Esophagus muscularis mucosa (tissue), 4 donors: ENCODE measurements around the gene TUBB. TPM values are rescaled to one million over a fixed set of nuclear protein-coding genes. Genes with fewer than 3 reads are reported as not detected.
A peak's percentile ranks its signal among the peaks of the same experiment; 100 is the strongest.
"Not testable (repeated sequence)": the region's sequence is repeated elsewhere in the genome, so short reads cannot be mapped to it uniquely, and the experiment has no call there.

Experiments used
- DNase-seq: peaks from one replicate; pipeline ENCODE4 v3.0.0-alpha.2; 2017; ENCODE audit errors: extremely low spot score
- H3K27ac ChIP-seq, 4 donors: fragments of 200-600 bp; sonication (generic); replicated peaks in 1 of 4; 1 replicate in 3 of 4; 2 replicates in 1 of 4; pipeline ENCODE4 v1.5.1; 2016 to 2019; ENCODE audit warnings: mild to moderate bottlenecking in 1 of 4
- H3K27me3 ChIP-seq, 4 donors: fragments of 200-600 bp; sonication (generic); one replicate each; pipeline versions ENCODE4 v1.5.1 to v1.6.0; 2016 to 2019
- H3K36me3 ChIP-seq, 4 donors: fragments of 200-600 bp; sonication (generic); one replicate each; pipeline ENCODE4 v1.5.1; 2016 to 2019
- H3K4me1 ChIP-seq, 4 donors: fragments of 200-600 bp; sonication (generic); one replicate each; pipeline ENCODE4 v1.5.1; 2016 to 2019
- H3K4me3 ChIP-seq, 4 donors: fragments of 200-600 bp; sonication (generic); 1 replicate in 2 of 4; 2 replicates in 2 of 4; pipeline ENCODE4 v1.5.1; 2016 to 2019; ENCODE audit warnings: mild to moderate bottlenecking in 4 of 4, moderate library complexity in 1 of 4
- H3K9me3 ChIP-seq, 4 donors: fragments of 200-600 bp; sonication (generic); 1 replicate in 3 of 4; 2 replicates in 1 of 4; pipeline ENCODE4 v1.5.1; 2016 to 2019
- EP300 ChIP-seq: sonication (generic); formaldehyde crosslinking; IDR thresholded peaks from one replicate; pipeline ENCODE4 v1.6.1; 2017; ENCODE audit warnings: antibody characterized with exemption
- POLR2A ChIP-seq: fragments of 450-650 bp; IDR thresholded peaks from one replicate; pipeline ENCODE4 v1.6.1; 2017; ENCODE audit warnings: antibody characterized with exemption, moderate library complexity, mild to moderate bottlenecking, low read depth
- POLR2AphosphoS5 ChIP-seq, 2 donors: sonication (generic); formaldehyde crosslinking; IDR thresholded peaks; one replicate each; pipeline ENCODE4 v1.6.1; 2017; ENCODE audit warnings: antibody characterized with exemption in 2 of 2
- WGBS: methylation state at CpG from one replicate; pipeline ENCODE4 v1.1.5; 2018; 5-methylcytosine and 5-hydroxymethylcytosine counted together
- intact Hi-C: fragments of 100-400 bp; cut with DNase I; formaldehyde crosslinking; loops from one replicate; pipeline ENCODE4 v1.15.1; 2023
- total RNA-seq, 4 donors: library from RNA; depleted of rRNA; stranded (reverse); fragments of >200 nt; gene quantifications; one replicate each; pipeline versions ENCODE4 v1.1.0 to v1.2.1, GENCODE V29; 2016
- TF ChIP-seq, protein P1 (sequence below), 3 experiments: fragments of 200-600 bp in 2 of 3; fragments of 450-650 bp in 1 of 3; sonication (generic) in 2 of 3; IDR thresholded peaks; one replicate each; pipeline ENCODE4 v1.5.1; 2017 to 2019; ENCODE audit warnings: antibody characterized with exemption in 3 of 3, mild to moderate bottlenecking in 2 of 3, moderate library complexity in 1 of 3

Gene TUBB
- total RNA-seq, 4 donors from 2014 or later = 208 to 398 (median 272) TPM

DNA sequence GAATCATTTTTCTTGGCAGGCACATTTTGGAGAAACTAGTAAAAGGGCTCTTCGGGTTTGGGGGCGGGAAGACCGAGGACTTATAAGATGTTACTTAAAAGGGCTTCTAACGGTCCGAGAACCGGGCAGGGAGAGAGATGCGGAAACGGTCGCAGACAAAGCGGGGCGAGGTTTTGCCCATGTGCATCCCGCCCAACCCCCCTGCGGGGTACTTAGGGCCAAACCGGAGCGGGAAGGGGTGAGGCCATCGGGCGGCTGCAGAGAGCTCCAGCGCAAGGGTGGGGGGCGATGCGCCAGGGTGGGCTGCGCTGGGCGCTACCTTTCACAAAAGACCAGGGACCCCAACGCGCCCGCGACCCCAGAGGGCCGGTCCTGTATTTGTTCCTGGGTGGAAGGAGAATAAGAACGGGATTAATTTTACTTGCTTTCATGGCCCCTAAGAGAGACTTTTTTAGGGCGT lies 616 bp downstream of the TUBB start:
- no peak for DNase-seq
- Histone ChIP-seq H3K4me3 (peak overlapping the region; percentile 82 to 93 (median 86)), H3K27ac (peak overlapping the region; percentile 94 to 98 (median 97)), H3K36me3 (peaks cover 15 to 39% (median 34%) of the 10 kb centered on the region in 4 donors), H3K27me3 (no peaks in the 10 kb centered on the region), H3K4me1 (peaks cover 53 to 77% (median 70%) of the 10 kb centered on the region in 4 donors), H3K9me3 (no peaks in the 10 kb centered on the region)
- under 1% methylated on average over 27 of the region's 29 CpGs for WGBS
- peak in 1 of 2 donors; percentile 66 for TF ChIP-seq POLR2AphosphoS5 (IDR thresholded peaks at IDR 0.05)
- no peak for TF ChIP-seq POLR2A
- intact Hi-C loops = loop anchor here (2.0 kb wide), 1 partner anchor 104 kb away; the partner anchor contains the start of genes MRPS18B and PPP1R10

DNA sequence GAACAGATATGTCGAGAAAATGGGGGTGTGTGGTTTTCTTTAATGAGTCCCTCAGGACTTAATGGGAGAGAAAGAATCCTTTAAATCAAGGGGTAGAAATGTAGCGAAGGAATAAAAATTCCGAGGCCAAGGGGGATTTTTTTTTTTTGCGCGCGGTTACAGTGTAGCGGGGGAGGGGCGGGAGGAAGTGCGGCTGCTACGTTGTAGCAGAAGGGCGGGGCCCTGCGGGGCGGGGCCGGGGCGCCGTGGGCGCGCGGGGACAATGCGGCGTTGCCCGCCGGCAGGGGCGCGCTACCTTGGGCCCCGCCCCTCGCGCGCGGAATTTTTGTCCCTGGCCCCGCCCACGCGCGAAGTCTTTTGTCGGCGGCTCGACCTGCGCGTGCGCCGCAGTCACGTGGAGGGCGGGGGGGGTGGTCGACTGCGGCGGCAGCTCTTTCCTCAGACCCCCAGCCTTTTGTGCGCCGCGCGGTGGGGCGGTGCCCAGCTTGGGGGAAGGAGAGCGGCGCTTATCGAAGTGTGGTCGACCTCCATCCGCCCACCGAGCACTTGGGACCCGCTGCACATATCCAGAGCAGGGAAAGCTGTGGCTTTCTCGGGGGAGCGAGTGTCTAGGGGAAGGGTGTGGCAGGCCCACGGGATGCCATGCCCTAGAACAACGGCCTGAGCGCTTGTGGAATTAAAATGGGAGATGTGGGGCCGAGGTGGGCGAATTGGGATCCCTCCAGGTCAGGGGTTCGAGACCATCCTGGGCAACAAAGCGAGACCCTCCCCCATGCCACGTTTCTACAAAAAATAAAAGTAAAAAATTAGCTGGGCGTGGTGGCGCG lies 1.3 kb downstream of the TUBB start:
- TF ChIP-seq EP300 = no peak
- TF ChIP-seq, protein P1, sequence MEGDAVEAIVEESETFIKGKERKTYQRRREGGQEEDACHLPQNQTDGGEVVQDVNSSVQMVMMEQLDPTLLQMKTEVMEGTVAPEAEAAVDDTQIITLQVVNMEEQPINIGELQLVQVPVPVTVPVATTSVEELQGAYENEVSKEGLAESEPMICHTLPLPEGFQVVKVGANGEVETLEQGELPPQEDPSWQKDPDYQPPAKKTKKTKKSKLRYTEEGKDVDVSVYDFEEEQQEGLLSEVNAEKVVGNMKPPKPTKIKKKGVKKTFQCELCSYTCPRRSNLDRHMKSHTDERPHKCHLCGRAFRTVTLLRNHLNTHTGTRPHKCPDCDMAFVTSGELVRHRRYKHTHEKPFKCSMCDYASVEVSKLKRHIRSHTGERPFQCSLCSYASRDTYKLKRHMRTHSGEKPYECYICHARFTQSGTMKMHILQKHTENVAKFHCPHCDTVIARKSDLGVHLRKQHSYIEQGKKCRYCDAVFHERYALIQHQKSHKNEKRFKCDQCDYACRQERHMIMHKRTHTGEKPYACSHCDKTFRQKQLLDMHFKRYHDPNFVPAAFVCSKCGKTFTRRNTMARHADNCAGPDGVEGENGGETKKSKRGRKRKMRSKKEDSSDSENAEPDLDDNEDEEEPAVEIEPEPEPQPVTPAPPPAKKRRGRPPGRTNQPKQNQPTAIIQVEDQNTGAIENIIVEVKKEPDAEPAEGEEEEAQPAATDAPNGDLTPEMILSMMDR (IDR thresholded peaks at IDR 0.05) = peak; percentile 33 to 66 (median 39)
- peak; percentile 73 to 85 for TF ChIP-seq POLR2AphosphoS5 (IDR thresholded peaks at IDR 0.05)
- TF ChIP-seq POLR2A = no peak
- H3K4me3 ChIP-seq = peak overlapping the region; percentile 82 to 93 (median 86)
- H3K4me1 ChIP-seq = peaks cover 50 to 77% (median 68%) of the 10 kb centered on the region in 4 donors
- no peaks in the 10 kb centered on the region for H3K27me3 ChIP-seq
- no peaks in the 10 kb centered on the region for H3K9me3 ChIP-seq
- intact Hi-C loops = loop anchor here (1.0 to 2.0 kb wide), 2 partner anchors 41 to 105 kb away; partner anchors contain the start of genes MRPS18B and PPP1R10
- peaks cover 15 to 44% (median 39%) of the 10 kb centered on the region in 4 donors for H3K36me3 ChIP-seq
- H3K27ac ChIP-seq = peak overlapping the region; percentile 94 to 98 (median 97)
- WGBS = 1% methylated on average over 45 of the region's 71 CpGs
- peak; percentile 97 for DNase-seq

DNA sequence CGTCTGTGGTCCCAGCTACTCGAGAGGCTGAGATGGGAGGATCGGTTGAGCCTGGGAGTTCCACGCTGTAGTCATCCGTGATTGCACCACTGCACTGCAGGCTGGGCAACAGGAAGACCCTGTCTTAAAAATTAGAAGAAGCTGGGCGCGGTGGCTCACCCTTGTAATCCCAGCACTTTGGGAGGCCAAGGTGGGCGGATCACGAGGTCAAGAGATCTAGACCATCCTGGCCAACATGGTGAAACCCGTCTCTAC lies 1.8 kb downstream of the TUBB start:
- Histone ChIP-seq H3K36me3 (peaks cover 15 to 49% (median 43%) of the 10 kb centered on the region in 4 donors), H3K27ac (peak overlapping the region; percentile 94 to 98 (median 97)), H3K4me1 (peaks cover 47 to 75% (median 64%) of the 10 kb centered on the region in 4 donors), H3K4me3 (peak overlapping the region; percentile 82 to 93 (median 86))
- DNase-seq, H3K9me3 ChIP-seq, H3K27me3 ChIP-seq: not testable (repeated sequence)
- WGBS = 8% methylated on average over 7 of the region's 10 CpGs
- intact Hi-C loops = loop anchor here (1.0 kb wide), 1 partner anchor 42 kb away; no protein-coding TSS in a partner anchor

DNA sequence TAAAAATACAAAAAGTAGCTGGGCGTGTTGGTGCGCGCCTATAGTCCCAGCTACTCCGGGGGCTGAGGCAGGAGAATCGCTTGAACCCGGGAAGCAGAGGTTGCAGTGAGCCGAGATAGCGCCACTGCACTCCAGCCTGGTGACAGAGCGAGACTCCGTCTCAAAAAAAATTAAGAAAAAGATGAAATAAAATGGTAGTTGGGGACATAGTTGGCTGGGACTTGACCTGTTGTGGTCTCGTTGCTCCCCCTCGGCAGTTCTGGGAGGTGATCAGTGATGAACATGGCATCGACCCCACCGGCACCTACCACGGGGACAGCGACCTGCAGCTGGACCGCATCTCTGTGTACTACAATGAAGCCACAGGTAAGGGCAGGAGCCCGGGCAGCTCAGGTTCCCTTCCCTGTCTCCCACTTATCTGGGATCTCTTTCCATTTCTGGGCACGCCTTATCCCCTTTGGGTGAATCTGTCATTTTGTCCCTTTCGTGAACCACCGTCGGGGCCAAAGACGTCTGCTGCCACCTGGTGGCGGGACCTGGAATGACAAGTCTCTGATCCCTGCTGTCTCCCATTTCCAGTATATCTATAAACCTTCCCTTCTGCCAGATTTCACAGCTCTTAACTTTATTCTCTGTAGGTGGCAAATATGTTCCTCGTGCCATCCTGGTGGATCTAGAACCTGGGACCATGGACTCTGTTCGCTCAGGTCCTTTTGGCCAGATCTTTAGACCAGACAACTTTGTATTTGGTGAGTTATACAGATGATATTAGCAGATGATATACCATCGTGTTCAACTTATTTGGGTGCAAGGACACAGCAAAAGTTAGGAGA lies 2.3 kb downstream of the TUBB start:
- Histone ChIP-seq H3K4me3 (peak overlapping the region; percentile 82 to 93 (median 86)), H3K27ac (peak overlapping the region; percentile 94 to 98 (median 97)), H3K9me3 (no peaks in the 10 kb centered on the region), H3K36me3 (peaks cover 15 to 54% (median 49%) of the 10 kb centered on the region in 4 donors), H3K4me1 (peaks cover 47 to 80% (median 65%) of the 10 kb centered on the region in 4 donors), H3K27me3 (no peaks in the 10 kb centered on the region)
- TF ChIP-seq EP300 = no peak
- TF ChIP-seq, protein P1 (IDR thresholded peaks at IDR 0.05) = peak; percentile 98 to 99 (median 99)
- TF ChIP-seq POLR2AphosphoS5 (IDR thresholded peaks at IDR 0.05) = peak; percentile 52 to 69
- 14% methylated on average over 27 of the region's 27 CpGs for WGBS
- DNase-seq = peak; percentile 97
- intact Hi-C loops = loop anchor here (1.0 kb wide), 1 partner anchor 42 kb away; no protein-coding TSS in a partner anchor

DNA sequence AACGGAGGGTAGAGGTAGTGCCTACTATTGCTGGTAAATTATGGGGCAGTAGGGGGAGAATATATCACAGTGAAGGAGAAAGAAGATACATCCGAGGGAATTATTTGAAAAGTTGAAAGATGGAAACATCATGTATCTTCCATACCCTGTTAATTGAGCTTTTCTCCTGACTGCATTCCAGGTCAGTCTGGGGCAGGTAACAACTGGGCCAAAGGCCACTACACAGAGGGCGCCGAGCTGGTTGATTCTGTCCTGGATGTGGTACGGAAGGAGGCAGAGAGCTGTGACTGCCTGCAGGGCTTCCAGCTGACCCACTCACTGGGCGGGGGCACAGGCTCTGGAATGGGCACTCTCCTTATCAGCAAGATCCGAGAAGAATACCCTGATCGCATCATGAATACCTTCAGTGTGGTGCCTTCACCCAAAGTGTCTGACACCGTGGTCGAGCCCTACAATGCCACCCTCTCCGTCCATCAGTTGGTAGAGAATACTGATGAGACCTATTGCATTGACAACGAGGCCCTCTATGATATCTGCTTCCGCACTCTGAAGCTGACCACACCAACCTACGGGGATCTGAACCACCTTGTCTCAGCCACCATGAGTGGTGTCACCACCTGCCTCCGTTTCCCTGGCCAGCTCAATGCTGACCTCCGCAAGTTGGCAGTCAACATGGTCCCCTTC lies 3.1 kb downstream of the TUBB start:
- H3K27me3 ChIP-seq, H3K4me3 ChIP-seq, DNase-seq, intact Hi-C loops, H3K9me3 ChIP-seq: not testable (repeated sequence)
- 59% methylated on average over 10 of the region's 16 CpGs for WGBS
- Histone ChIP-seq H3K4me1 (peaks cover 41 to 81% (median 62%) of the 10 kb centered on the region in 4 donors), H3K36me3 (peaks cover 15 to 62% (median 57%) of the 10 kb centered on the region in 4 donors), H3K27ac (peak overlapping the region in 2 of 4 donors; percentile 96 to 98)

DNA sequence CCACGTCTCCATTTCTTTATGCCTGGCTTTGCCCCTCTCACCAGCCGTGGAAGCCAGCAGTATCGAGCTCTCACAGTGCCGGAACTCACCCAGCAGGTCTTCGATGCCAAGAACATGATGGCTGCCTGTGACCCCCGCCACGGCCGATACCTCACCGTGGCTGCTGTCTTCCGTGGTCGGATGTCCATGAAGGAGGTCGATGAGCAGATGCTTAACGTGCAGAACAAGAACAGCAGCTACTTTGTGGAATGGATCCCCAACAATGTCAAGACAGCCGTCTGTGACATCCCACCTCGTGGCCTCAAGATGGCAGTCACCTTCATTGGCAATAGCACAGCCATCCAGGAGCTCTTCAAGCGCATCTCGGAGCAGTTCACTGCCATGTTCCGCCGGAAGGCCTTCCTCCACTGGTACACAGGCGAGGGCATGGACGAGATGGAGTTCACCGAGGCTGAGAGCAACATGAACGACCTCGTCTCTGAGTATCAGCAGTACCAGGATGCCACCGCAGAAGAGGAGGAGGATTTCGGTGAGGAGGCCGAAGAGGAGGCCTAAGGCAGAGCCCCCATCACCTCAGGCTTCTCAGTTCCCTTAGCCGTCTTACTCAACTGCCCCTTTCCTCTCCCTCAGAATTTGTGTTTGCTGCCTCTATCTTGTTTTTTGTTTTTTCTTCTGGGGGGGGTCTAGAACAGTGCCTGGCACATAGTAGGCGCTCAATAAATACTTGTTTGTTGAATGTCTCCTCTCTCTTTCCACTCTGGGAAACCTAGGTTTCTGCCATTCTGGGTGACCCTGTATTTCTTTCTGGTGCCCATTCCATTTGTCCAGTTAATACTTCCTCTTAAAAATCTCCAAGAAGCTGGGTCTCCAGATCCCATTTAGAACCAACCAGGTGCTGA lies 3.9 kb downstream of the TUBB start:
- H3K9me3 ChIP-seq, DNase-seq, H3K4me3 ChIP-seq, H3K27me3 ChIP-seq, intact Hi-C loops: not testable (repeated sequence)
- peaks cover 36 to 76% (median 57%) of the 10 kb centered on the region in 4 donors for H3K4me1 ChIP-seq
- 56% methylated on average over 19 of the region's 29 CpGs for WGBS
- peaks cover 23 to 70% (median 65%) of the 10 kb centered on the region in 4 donors for H3K36me3 ChIP-seq
- H3K27ac ChIP-seq = peak overlapping the region in 2 of 4 donors; percentile 96 to 98
